HL-60 (cell line): ENCODE results near the gene UNC5C.

ENCODE experiments used
- DNase-seq, 2 experiments: peaks; one replicate each; pipeline ENCODE4 v3.0.0-alpha.2; 2010 to 2020; ENCODE audit warnings: low read depth in 1 of 2, low spot score in 1 of 2
- H3K27ac ChIP-seq: fragments of 250-450 bp; sonication (Bioruptor Pico); replicated peaks from 2 replicates; pipeline ENCODE4 v1.5.1; 2020; ENCODE audit warnings: mild to moderate bottlenecking, moderate library complexity
- H3K27me3 ChIP-seq: fragments of 250-450 bp; sonication (Bioruptor Pico); 2 replicates; pipeline ENCODE4 v1.5.1; 2021; ENCODE audit warnings: mild to moderate bottlenecking, moderate library complexity; ENCODE audit not compliant: insufficient read depth, poor library complexity, severe bottlenecking
- H3K4me3 ChIP-seq: replicated peaks from 2 replicates; pipeline ENCODE4 v1.5.1; 2011; ENCODE audit warnings: mild to moderate bottlenecking, control low read depth, low read length; ENCODE audit not compliant: insufficient read depth
- GABPA ChIP-seq: IDR thresholded peaks from 2 replicates; pipeline ENCODE4 v1.6.1; 2012; ENCODE audit warnings: low read depth
- POLR2AphosphoS5 ChIP-seq: IDR thresholded peaks from 2 replicates; pipeline ENCODE4 v1.6.1; 2012; ENCODE audit warnings: low read depth
- REST ChIP-seq: IDR thresholded peaks from 2 replicates; pipeline ENCODE4 v1.6.1; 2012; ENCODE audit warnings: low read depth; ENCODE audit not compliant: insufficient replicate concordance
- SPI1 ChIP-seq: IDR thresholded peaks from 2 replicates; pipeline ENCODE4 v1.6.1; 2012; ENCODE audit warnings: low read depth, mild to moderate bottlenecking, borderline replicate concordance
- TF ChIP-seq, protein P1 (sequence below): IDR thresholded peaks from one replicate; pipeline ENCODE4 v1.5.1; 2011; ENCODE audit warnings: low read length, control low read depth, inconsistent platforms; ENCODE audit not compliant: insufficient read depth

The UNC5C gene

GRCh38 chr4:95444812-95445211 lies 104.0 kb downstream of the UNC5C start:
- Histone ChIP-seq H3K27ac (no peak overlapping the region), H3K4me3 (no peak overlapping the region), H3K27me3 (no peaks in the 10 kb centered on the region)
- TF ChIP-seq POLR2AphosphoS5: no peak
- no peak for TF ChIP-seq GABPA
- no peak for TF ChIP-seq REST
- TF ChIP-seq, protein P1, sequence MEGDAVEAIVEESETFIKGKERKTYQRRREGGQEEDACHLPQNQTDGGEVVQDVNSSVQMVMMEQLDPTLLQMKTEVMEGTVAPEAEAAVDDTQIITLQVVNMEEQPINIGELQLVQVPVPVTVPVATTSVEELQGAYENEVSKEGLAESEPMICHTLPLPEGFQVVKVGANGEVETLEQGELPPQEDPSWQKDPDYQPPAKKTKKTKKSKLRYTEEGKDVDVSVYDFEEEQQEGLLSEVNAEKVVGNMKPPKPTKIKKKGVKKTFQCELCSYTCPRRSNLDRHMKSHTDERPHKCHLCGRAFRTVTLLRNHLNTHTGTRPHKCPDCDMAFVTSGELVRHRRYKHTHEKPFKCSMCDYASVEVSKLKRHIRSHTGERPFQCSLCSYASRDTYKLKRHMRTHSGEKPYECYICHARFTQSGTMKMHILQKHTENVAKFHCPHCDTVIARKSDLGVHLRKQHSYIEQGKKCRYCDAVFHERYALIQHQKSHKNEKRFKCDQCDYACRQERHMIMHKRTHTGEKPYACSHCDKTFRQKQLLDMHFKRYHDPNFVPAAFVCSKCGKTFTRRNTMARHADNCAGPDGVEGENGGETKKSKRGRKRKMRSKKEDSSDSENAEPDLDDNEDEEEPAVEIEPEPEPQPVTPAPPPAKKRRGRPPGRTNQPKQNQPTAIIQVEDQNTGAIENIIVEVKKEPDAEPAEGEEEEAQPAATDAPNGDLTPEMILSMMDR: no peak
- TF ChIP-seq SPI1: no peak
- no peak for DNase-seq

GRCh38 chr4:95439896-95440295 lies 108.9 kb downstream of the UNC5C start:
- Histone ChIP-seq H3K27ac (no peak overlapping the region), H3K4me3 (no peak overlapping the region), H3K27me3 (no peaks in the 10 kb centered on the region)
- DNase-seq: no peak
- TF ChIP-seq REST: no peak
- TF ChIP-seq POLR2AphosphoS5: no peak
- TF ChIP-seq, protein P1: no peak
- no peak for TF ChIP-seq GABPA

DNA sequence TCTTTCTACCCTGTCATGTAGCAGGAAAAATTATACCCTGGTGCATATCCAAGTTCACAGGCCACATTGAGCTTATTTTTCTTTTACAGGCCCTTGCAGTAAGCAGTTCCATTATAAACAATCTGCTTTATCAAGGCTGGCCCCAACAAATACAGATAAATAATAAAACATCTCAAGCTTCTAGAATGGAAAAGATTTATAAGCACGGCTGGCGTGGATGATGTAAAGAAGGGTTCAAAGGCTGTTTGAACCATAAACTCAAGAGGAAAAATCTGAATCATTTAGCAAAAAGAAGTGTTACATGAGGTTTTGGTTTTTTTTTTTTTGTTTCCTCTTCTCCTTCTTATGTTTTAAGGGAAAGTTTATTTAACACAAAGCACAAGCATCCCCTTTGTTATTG lies 109.7 kb downstream of the UNC5C start:
- TF ChIP-seq GABPA (no peak), POLR2AphosphoS5 (no peak), SPI1 (no peak), REST (no peak)
- TF ChIP-seq, protein P1: no peak
- DNase-seq: no peak
- no peak overlapping the region for H3K4me3 ChIP-seq

More for the DNA sequence above, 109.7 kb downstream of the UNC5C start:
- Histone ChIP-seq H3K27ac (no peak overlapping the region), H3K27me3 (no peaks in the 10 kb centered on the region)
